HG02885 (cell line): ENCODE results near the gene AATF.

Source experiments
- ATAC-seq: cut with Tn5 transposase; IDR thresholded peaks from one replicate; pipeline ENCODE4 v1.9.1; 2021; ENCODE audit warnings: mild to moderate bottlenecking; ENCODE audit not compliant: unreplicated experiment, poor library complexity

The AATF gene

DNA sequence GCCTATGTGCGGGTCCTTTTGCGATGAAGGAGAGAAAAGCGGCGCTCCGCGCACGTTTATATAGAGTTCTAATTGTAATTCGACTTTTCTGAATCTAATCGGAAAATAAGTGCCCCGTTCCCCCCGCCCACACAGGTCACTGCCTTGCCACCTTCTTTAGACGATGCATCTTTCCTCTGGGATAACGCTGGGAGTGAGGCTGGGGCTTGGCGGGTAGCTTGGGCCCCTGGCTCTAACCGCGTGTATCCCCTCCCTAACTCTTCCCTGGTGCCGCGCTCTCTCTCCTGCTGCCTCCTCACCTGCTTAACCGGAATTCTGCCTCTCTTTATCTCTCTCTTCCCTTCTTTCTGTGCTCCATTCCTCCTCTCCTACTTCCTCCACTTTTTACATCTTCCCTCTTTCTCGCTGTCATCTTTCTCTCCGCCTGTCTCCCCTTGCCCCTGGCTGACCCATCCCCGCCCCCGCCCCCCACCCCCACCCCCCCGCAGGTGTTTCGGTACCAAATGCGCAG lies 8.9 kb upstream of the AATF start:
- no peak for ATAC-seq

DNA sequence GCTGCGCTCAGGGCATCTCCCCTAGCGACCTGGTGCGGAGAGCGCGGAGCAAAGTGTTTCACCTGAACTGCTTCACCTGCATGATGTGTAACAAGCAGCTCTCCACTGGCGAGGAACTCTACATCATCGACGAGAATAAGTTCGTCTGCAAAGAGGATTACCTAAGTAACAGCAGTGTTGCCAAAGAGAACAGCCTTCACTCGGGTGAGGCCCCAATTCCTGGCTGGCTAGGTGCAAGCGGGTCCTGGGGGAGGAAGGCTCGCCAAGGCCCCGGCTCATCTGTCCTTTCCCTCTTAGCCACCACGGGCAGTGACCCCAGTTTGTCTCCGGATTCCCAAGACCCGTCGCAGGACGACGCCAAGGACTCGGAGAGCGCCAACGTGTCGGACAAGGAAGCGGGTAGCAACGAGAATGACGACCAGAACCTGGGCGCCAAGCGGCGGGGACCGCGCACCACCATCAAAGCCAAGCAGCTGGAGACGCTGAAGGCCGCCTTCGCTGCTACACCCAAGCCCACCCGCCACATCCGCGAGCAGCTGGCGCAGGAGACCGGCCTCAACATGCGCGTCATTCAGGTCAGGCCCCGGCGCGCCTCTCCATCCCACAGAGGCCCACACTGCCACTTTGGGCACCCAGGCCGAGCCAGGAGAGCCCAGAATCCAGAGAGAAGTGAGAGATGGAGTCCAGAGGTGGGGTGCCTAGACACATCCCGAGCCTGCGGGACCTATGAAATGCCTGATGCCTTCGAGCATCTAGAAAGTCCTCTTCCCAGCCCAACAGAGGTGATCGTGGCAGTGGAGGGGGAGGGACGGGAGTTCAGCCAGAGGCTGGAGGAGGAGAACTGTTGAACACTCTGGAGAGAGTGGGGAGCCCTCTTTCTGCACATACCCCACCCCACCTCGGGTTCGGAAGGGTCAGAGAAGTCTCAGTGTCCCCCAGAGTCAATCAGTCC lies 8.2 kb upstream of the AATF start:
- no peak for ATAC-seq

GRCh38 chr17:36941265-36942010 lies 7.3 kb upstream of the AATF start:
- no peak for ATAC-seq

- no peak for ATAC-seq
Observed at GRCh38 chr17:36942019-36942599, 6.6 kb upstream of the AATF start.

GRCh38 chr17:36942631-36943125 lies 6.1 kb upstream of the AATF start:
- no peak for ATAC-seq

GRCh38 chr17:36943250-36944191 lies 5.2 kb upstream of the AATF start:
- ATAC-seq = no peak

GRCh38 chr17:36944553-36944952 lies 4.2 kb upstream of the AATF start:
- ATAC-seq = no peak

DNA sequence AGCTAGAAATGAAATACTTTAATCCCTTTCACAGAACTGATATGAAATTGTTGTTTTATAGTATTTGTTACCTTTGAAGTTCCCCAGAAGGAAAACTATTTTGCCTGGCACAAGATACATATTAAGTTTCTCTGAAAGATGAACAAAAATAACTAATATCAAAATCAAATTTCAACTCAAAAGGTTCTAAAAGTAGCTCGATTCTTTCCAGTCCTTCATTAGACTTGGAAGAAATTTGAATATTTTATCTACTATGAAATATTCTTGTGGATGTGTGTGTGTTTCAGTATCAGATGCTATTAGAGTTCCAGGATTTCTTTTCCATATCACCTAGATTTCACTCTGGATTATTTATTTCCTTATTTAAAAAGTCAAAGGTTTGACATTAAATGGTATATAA lies 3.6 kb upstream of the AATF start:
- no peak for ATAC-seq

- ATAC-seq = no peak
Observed at GRCh38 chr17:36945959-36946725, 2.6 kb upstream of the AATF start.

- no peak for ATAC-seq
Observed at GRCh38 chr17:36946726-36947091, 2.0 kb upstream of the AATF start.

DNA sequence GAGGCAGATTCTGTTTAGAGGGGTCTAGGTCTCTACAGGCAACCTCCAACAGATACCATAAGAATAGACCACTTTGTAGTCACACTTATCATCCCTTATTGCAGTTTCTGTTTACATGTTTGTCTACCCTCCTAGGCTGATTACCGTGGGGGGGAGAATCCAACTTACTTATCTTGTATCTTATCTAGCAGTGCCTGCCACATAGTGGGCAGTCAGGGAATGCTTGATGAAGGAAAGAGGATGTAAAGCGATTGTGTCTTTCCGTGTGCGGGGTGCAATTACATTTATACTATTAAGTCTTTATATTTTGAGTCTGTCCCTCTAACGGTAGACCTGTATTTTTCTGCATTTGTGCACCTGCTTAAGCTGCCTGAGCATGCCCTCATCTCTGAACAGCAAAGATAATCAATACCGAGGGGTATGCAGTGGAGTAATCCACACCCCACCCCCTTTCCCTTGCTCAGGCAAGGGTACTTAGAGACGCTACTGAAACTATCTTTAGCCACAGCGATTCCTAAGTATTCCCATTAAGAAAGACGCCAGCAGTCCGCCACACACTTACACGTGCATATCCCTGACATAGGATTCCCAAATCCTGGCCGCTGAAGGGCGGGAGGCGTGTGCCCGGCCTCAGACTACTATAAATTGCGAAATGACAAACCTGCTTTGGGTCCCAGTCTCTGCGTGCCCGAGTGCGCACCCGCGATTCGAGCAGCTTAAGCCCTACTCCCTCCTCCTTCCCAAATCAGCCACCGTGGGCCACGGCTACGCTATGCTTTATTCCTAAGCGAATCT lies 635 bp upstream of the AATF start:
- ATAC-seq = no peak

GRCh38 chr17:36949461-36949927 lies 740 bp downstream of the AATF start:
- no peak for ATAC-seq

GRCh38 chr17:36950027-36950426 lies 1.3 kb downstream of the AATF start:
- ATAC-seq = no peak

DNA sequence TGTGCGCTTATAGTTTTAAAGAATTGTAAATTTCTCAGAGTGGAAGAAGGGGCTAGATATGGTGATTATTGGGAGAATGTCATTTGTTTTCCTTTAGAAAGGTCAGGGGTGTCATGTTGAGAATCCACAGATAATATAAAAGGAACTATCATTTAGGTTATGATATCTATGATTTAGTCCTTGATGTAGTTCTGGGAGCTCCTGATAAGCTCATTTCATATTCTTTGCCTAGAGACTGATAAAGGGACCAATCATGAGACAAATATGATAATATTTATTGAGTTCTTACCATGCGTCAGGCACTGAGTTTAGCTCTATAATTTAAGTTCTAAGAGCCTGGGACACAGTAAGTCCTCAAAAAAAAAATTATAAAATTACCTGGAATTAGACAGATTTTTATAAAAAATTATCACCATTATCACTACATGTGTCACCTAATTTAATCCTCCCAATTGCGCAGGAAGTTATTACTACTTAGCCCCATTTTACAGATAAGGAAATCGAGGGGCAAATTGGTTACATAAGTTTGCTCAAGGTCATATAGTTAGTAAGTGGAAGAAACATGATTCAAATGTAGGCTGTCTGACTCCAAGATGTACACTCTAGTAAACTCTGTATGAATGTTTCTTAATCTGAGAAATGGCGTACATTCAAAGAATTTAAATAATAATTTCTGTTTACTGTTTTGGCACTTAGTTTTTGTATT lies 2.5 kb downstream of the AATF start:
- ATAC-seq = no peak

GRCh38 chr17:36971508-36971907 lies 22.8 kb downstream of the AATF start:
- ATAC-seq = no peak

DNA sequence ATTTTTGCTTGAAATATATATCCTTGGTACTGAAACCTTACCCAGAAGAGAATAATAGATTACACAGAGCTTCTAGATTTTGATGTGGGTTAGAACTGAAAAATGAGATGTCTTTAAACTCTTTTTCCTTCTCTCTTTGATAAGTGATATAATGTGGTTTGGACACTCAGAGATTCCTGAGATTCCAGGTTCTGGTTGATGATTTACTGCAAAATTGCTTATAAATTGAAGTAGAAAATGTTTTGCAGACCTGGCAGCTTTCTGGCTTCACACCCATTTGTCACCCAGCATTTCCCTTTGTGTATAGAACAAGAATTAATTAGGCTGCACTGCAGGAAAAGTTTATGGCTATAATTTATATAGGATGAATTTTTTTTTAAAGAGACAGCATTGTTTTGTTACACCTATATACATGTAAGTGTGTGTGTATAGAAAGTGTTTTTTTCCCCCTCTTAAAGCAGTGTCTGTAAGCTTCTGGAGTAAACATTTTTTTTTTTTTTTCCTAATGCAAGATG lies 23.5 kb downstream of the AATF start:
- ATAC-seq = no peak

DNA sequence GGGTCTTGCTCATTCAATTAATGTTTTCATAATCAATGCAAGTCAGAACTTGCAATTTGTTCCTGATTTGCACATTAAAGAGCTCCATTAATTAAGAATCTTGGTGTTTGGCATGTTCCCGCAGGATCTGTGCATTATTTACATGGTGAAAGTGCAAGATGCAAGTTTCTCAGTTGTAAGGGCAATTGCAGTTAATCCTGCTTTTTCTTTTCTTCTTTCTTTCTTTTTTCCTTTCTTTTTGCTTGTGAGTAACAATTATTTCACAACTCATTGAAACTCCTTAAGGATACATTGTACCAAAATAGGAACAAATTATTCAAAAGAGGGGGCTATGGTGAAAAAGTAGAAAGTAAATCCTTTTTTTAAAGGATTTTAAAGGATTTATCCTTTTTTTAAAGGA lies 24.2 kb downstream of the AATF start:
- no peak for ATAC-seq
